Epithelial cell of esophagus (primary cell): ENCODE measurements around the gene TM9SF3.

Experiments
- DNase-seq: peaks from one replicate; pipeline ENCODE4 v3.0.0; 2010; ENCODE audit warnings: low read depth
- H3K4me3 ChIP-seq: 2 replicates; pipeline ENCODE4 v1.5.1; 2011; ENCODE audit warnings: mild to moderate bottlenecking, low read length, control low read depth
- TF ChIP-seq, protein P1 (sequence below): IDR thresholded peaks from 2 replicates; pipeline ENCODE4 v1.5.1; 2011; ENCODE audit warnings: low read depth, mild to moderate bottlenecking, low read length, control low read depth, inconsistent platforms; ENCODE audit not compliant: insufficient read depth; ENCODE audit errors: missing control alignments

TM9SF3 gene

GRCh38 chr10:96612055-96612830 lies 25.4 kb upstream of the TM9SF3 start:
- DNase-seq, result no peak
- H3K4me3 ChIP-seq, result no peak overlapping the region
- TF ChIP-seq, protein P1, sequence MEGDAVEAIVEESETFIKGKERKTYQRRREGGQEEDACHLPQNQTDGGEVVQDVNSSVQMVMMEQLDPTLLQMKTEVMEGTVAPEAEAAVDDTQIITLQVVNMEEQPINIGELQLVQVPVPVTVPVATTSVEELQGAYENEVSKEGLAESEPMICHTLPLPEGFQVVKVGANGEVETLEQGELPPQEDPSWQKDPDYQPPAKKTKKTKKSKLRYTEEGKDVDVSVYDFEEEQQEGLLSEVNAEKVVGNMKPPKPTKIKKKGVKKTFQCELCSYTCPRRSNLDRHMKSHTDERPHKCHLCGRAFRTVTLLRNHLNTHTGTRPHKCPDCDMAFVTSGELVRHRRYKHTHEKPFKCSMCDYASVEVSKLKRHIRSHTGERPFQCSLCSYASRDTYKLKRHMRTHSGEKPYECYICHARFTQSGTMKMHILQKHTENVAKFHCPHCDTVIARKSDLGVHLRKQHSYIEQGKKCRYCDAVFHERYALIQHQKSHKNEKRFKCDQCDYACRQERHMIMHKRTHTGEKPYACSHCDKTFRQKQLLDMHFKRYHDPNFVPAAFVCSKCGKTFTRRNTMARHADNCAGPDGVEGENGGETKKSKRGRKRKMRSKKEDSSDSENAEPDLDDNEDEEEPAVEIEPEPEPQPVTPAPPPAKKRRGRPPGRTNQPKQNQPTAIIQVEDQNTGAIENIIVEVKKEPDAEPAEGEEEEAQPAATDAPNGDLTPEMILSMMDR, result no peak

- TF ChIP-seq, protein P1, result no peak
- H3K4me3 ChIP-seq, result no peak overlapping the region
- no peak for DNase-seq
Measured at GRCh38 chr10:96610817-96611216, 24.0 kb upstream of the TM9SF3 start.

- DNase-seq, result no peak
- TF ChIP-seq, protein P1, result no peak
- H3K4me3 ChIP-seq, result no peak overlapping the region
Measured at GRCh38 chr10:96609510-96609909, 22.7 kb upstream of the TM9SF3 start.

DNA sequence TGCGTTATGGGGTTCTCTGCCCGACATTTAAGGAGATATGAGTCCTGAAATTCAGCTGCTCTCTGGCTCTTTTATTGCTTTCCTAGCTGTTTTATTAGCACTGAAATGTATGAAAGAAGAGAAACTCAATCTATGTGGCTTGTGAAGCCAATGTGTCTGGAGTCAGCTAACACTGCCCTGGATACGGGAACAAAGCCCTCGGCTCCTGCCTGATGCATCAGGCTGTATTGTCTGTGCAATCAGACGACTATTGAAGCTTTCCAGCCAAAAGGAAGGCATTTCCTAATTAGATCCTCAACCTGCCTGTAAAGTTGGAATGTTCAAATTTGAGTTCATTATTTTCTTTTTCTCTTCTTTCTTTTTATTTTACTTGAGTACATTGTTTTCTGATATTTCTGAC lies 22.0 kb upstream of the TM9SF3 start:
- TF ChIP-seq, protein P1, result no peak

DNA sequence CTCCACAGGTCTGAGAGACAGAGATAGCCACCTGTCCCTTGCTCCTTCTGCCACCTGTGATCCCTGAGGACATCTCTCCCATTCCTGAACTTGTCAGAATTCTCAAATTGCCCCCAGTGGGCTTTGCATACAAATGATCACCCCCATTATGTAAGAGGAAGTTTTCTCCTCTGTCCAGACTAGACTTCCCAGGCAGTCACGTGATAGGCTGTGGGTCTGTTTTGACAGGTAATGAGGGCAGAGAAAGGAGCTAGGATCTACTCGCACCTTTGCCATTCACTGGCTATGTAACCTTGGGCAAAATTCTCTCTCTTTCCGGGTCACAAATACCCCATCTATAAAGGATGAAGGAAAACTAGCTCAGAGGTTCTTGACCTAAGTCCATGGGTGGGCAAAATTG lies 21.4 kb upstream of the TM9SF3 start:
- no peak overlapping the region for H3K4me3 ChIP-seq
- TF ChIP-seq, protein P1, result no peak
- DNase-seq, result no peak

More for the DNA sequence above, 22.0 kb upstream of the TM9SF3 start:
- no peak overlapping the region for H3K4me3 ChIP-seq
- no peak for DNase-seq

DNA sequence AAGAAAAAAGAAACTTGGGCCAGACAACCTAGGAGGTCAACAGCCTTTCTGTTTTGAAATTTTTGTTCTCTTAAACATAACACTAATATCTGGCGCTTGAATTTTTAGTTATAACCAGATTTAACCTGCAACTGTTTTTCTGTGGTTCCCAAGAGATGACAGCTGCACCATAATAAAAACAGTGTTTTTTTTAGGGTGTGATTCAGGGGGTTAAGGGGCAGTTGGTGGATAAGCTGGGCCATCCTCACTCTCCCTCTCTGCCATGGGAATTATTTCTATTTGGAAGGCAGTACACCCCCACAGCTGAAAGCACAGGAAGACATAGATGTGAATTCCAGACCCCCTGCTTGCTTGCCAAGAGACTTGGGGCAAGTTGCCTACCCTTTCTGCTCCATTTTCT lies 20.1 kb upstream of the TM9SF3 start:
- DNase-seq, result no peak
- H3K4me3 ChIP-seq, result no peak overlapping the region
- TF ChIP-seq, protein P1, result no peak

- no peak for DNase-seq
- no peak overlapping the region for H3K4me3 ChIP-seq
- TF ChIP-seq, protein P1, result no peak
Measured at GRCh38 chr10:96606216-96606615, 19.4 kb upstream of the TM9SF3 start.
